Measurements from ENCODE around the gene GSTO1. TPM values are rescaled to one million over a fixed set of nuclear protein-coding genes. Genes with fewer than 3 reads are reported as not detected.

Gene GSTO1
- total and polyA plus RNA-seq, 2 of the 13 experiments (the other 11 are each of a cell fraction or from before 2014, with no cell fraction given): 228 to 300 TPM

DNA sequence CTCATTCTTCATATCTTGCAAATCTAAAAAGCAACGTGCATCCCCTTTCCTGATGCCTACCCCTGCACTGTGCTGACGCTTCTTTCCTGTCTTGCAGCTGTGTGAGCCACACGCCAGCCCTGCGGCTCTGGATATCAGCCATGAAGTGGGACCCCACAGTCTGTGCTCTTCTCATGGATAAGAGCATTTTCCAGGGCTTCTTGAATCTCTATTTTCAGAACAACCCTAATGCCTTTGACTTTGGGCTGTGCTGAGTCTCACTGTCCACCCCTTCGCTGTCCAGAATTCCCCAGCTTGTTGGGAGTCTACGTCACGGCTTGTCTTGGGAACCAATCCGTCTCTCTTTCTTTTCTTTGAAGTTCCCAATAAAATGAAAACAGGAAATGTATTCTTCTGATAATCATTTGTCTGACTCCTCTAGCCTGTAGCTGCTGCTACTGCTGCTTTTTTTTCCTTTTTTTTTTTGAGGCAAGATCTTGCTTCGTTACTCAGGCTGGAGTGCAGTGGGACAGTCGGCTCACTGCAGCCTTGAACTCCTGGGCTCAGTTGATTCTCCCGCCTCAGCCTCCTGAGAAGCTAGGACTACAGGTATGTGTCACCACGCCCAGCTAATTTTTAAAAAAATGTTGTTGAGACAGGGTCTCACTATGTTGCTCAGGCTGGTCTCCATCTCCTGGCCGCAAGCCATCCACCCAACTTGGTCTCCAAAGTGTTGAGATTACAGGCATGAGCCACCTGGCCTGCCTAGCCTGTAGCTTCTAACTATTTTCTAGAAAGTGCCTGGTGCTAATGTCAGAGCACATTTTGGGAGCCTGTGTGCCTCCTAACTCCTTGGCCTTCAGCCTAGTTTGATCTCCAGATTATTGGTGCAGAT lies 44.6 kb downstream of the GSTO1 start (continued):
- TF ChIP-seq HNRNPK (IDR thresholded peaks at IDR 0.05; ENCODE audit: low read depth, low read length, poor library complexity, severe bottlenecking) (no peak), MZF1 (CRISPR knock-in tag; IDR thresholded peaks at IDR 0.05; ENCODE audit: borderline replicate concordance) (no peak), ZNF792 (CRISPR knock-in tag; IDR thresholded peaks at IDR 0.05) (no peak), CENPT (CRISPR knock-in tag; IDR thresholded peaks at IDR 0.05; ENCODE audit: low read depth) (no peak), SETDB1 (CRISPR knock-in tag; IDR thresholded peaks at IDR 0.05; ENCODE audit: borderline replicate concordance) (no peak), ZNF563 (CRISPR knock-in tag; IDR thresholded peaks at IDR 0.05) (no peak)
- TF ChIP-seq, protein P1, sequence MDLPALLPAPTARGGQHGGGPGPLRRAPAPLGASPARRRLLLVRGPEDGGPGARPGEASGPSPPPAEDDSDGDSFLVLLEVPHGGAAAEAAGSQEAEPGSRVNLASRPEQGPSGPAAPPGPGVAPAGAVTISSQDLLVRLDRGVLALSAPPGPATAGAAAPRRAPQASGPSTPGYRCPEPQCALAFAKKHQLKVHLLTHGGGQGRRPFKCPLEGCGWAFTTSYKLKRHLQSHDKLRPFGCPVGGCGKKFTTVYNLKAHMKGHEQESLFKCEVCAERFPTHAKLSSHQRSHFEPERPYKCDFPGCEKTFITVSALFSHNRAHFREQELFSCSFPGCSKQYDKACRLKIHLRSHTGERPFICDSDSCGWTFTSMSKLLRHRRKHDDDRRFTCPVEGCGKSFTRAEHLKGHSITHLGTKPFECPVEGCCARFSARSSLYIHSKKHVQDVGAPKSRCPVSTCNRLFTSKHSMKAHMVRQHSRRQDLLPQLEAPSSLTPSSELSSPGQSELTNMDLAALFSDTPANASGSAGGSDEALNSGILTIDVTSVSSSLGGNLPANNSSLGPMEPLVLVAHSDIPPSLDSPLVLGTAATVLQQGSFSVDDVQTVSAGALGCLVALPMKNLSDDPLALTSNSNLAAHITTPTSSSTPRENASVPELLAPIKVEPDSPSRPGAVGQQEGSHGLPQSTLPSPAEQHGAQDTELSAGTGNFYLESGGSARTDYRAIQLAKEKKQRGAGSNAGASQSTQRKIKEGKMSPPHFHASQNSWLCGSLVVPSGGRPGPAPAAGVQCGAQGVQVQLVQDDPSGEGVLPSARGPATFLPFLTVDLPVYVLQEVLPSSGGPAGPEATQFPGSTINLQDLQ (CRISPR knock-in tag; IDR thresholded peaks at IDR 0.05): no peak
- TF ChIP-seq, protein P2, sequence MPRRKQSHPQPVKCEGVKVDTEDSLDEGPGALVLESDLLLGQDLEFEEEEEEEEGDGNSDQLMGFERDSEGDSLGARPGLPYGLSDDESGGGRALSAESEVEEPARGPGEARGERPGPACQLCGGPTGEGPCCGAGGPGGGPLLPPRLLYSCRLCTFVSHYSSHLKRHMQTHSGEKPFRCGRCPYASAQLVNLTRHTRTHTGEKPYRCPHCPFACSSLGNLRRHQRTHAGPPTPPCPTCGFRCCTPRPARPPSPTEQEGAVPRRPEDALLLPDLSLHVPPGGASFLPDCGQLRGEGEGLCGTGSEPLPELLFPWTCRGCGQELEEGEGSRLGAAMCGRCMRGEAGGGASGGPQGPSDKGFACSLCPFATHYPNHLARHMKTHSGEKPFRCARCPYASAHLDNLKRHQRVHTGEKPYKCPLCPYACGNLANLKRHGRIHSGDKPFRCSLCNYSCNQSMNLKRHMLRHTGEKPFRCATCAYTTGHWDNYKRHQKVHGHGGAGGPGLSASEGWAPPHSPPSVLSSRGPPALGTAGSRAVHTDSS (CRISPR knock-in tag; conservative IDR thresholded peaks at IDR 0.05): no peak

Data from HepG2 (cell line).